ENCODE data around the gene NLK. TPM values are rescaled to one million over a fixed set of nuclear protein-coding genes. Genes with fewer than 3 reads are reported as not detected.
"Not testable (repeated sequence)": the region's sequence is repeated elsewhere in the genome, so short reads cannot be mapped to it uniquely, and the experiment has no call there.

The NLK gene
- total RNA-seq, 1 experiment from 2014 or later, result 12.8 TPM

- intact Hi-C loops (cut with micrococcal nuclease), result loop anchor here (5.0 kb wide), 1 partner anchor 103 kb away; the partner anchor contains the start of genes IFT20 and TNFAIP1
- BruUV-seq (replicated peaks); POLR2A ChIA-PET; H3K36me3 ChIP-seq (ENCODE audit: control insufficient read depth in 1 of 2, insufficient read depth in 2 of 2, low read length in 2 of 2); H3K9me3 ChIP-seq (ENCODE audit: control insufficient read depth in 1 of 2, insufficient read depth in 1 of 2, low read depth in 1 of 2, low read length in 2 of 2); H3K9ac ChIP-seq (ENCODE audit: low read length); ATAC-seq; H3K27ac ChIP-seq (ENCODE audit: low read depth, low read length); H3K27me3 ChIP-seq (ENCODE audit: insufficient read depth, low read length); H3K79me2 ChIP-seq (ENCODE audit: insufficient read depth, low read length); H3K9me2 ChIP-seq (ENCODE audit: insufficient read depth); H2AFZ ChIP-seq (ENCODE audit: low read depth, low read length, poor library complexity, severe bottlenecking); H4K20me1 ChIP-seq (ENCODE audit: insufficient read depth): not testable (repeated sequence)
- Histone ChIP-seq H3K4me2 (ENCODE audit: low read length) (peak overlapping the region; percentile 56), H3K4me1 (ENCODE audit: control insufficient read depth in 1 of 2, insufficient read depth in 2 of 2, low read length in 2 of 2) (peaks cover 13 to 15% of the 10 kb centered on the region in 2 experiments), H3K4me3 (replicated peaks in 1 of 2; ENCODE audit: low read depth in 1 of 2, low read length in 2 of 2) (peak overlapping the region in 1 of 2 experiments; percentile 35; a peak in 2 of 4 replicates)
- peak; percentile 38 for DNase-seq (ENCODE audit: low read depth, low spot score)
- TF ChIP-seq SP1 (IDR thresholded peaks at IDR 0.05; ENCODE audit: low read depth), result peak; percentile 40; the same call in 1 of the 2 replicates
- ChIA-PET CTCF (interaction anchor here (0.8 to 2.1 kb wide), 6 partner anchors 8 to 182 kb away, joined by 3 to 8 read pairs (median 3); no protein-coding TSS in a partner anchor), RAD21 (ENCODE audit: low non-redundant PET in 1 of 2, low total read pairs in 2 of 2, uncharacterized antibody in 2 of 2, unreplicated experiment in 2 of 2) (interaction anchor here in 1 of 2 experiments (1.3 kb wide), 1 partner anchor 18 kb away, joined by 4 read pairs; no protein-coding TSS in a partner anchor)
These were observed 191.7 kb downstream of the NLK start for GRCh38 chr17:28233872-28234856.

- H3K4me2 ChIP-seq (ENCODE audit: low read length); H3K27me3 ChIP-seq (ENCODE audit: insufficient read depth, low read length); H2AFZ ChIP-seq (ENCODE audit: low read depth, low read length, poor library complexity, severe bottlenecking); BruUV-seq (replicated peaks); H3K4me3 ChIP-seq (replicated peaks in 1 of 2; ENCODE audit: low read depth in 1 of 2, low read length in 2 of 2); H3K27ac ChIP-seq (ENCODE audit: low read depth, low read length); intact Hi-C loops (cut with micrococcal nuclease); RAD21 ChIA-PET (ENCODE audit: low non-redundant PET in 1 of 2, low total read pairs in 2 of 2, uncharacterized antibody in 2 of 2, unreplicated experiment in 2 of 2); H3K9me3 ChIP-seq (ENCODE audit: control insufficient read depth in 1 of 2, insufficient read depth in 1 of 2, low read depth in 1 of 2, low read length in 2 of 2); DNase-seq (ENCODE audit: low read depth, low spot score); H3K79me2 ChIP-seq (ENCODE audit: insufficient read depth, low read length); H3K9ac ChIP-seq (ENCODE audit: low read length); H3K36me3 ChIP-seq (ENCODE audit: control insufficient read depth in 1 of 2, insufficient read depth in 2 of 2, low read length in 2 of 2); H4K20me1 ChIP-seq (ENCODE audit: insufficient read depth); ATAC-seq; H3K9me2 ChIP-seq (ENCODE audit: insufficient read depth); CTCF ChIA-PET: not testable (repeated sequence)
- H3K4me1 ChIP-seq (ENCODE audit: control insufficient read depth in 1 of 2, insufficient read depth in 2 of 2, low read length in 2 of 2), result peaks cover 13 to 15% of the 10 kb centered on the region in 2 experiments
- POLR2A ChIA-PET, result interaction anchor here (0.6 kb wide), 1 partner anchor 34 kb away, joined by 3 read pairs; no protein-coding TSS in a partner anchor
These were observed 192.7 kb downstream of the NLK start for GRCh38 chr17:28235066-28235700.

- CTCF ChIA-PET; DNase-seq (ENCODE audit: low read depth, low spot score); BruUV-seq (replicated peaks); POLR2A ChIA-PET; H3K36me3 ChIP-seq (ENCODE audit: control insufficient read depth in 1 of 2, insufficient read depth in 2 of 2, low read length in 2 of 2); H2AFZ ChIP-seq (ENCODE audit: low read depth, low read length, poor library complexity, severe bottlenecking); H3K27ac ChIP-seq (ENCODE audit: low read depth, low read length); H3K9me3 ChIP-seq (ENCODE audit: control insufficient read depth in 1 of 2, insufficient read depth in 1 of 2, low read depth in 1 of 2, low read length in 2 of 2); H3K27me3 ChIP-seq (ENCODE audit: insufficient read depth, low read length); H3K79me2 ChIP-seq (ENCODE audit: insufficient read depth, low read length); intact Hi-C loops (cut with micrococcal nuclease); ATAC-seq; H3K9ac ChIP-seq (ENCODE audit: low read length); H3K4me3 ChIP-seq (replicated peaks in 1 of 2; ENCODE audit: low read depth in 1 of 2, low read length in 2 of 2); H4K20me1 ChIP-seq (ENCODE audit: insufficient read depth); H3K4me2 ChIP-seq (ENCODE audit: low read length); RAD21 ChIA-PET (ENCODE audit: low non-redundant PET in 1 of 2, low total read pairs in 2 of 2, uncharacterized antibody in 2 of 2, unreplicated experiment in 2 of 2); H3K9me2 ChIP-seq (ENCODE audit: insufficient read depth): not testable (repeated sequence)
- H3K4me1 ChIP-seq (ENCODE audit: control insufficient read depth in 1 of 2, insufficient read depth in 2 of 2, low read length in 2 of 2), result peaks cover 13 to 15% of the 10 kb centered on the region in 2 experiments
These were observed 193.7 kb downstream of the NLK start for GRCh38 chr17:28236033-28236653.

Measured in HCT116 (cell line).